ENCODE measurements around the gene AKAP8L. TPM values are rescaled to one million over a fixed set of nuclear protein-coding genes. Genes with fewer than 3 reads are reported as not detected.
"Not testable (repeated sequence)": the region's sequence is repeated elsewhere in the genome, so short reads cannot be mapped to it uniquely, and the experiment has no call there.

Gene AKAP8L
- total RNA-seq, 1 experiment from 2014 or later: 49.4 TPM

DNA sequence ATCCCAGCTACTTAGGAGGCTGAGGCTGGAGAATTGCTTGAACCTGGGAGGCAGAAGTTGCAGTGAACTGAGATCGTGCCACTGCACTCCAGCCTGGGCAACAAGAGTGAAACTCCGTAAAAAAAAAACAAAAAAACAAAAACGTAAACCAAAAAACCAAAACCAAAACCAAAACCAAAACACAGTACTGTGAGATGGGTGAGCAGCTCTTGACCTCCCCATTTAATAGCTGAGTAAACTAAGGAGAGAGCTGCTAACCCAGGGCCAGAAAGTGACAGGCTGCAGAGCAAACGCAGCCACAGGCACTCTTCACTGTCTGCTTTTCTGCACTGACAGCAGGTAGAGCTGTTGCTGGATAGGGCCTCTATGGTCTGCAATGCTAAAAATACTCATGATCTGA, 58.8 kb downstream of the AKAP8L start:
- DNase-seq (ENCODE audit: extremely low read depth, low read depth): not testable (repeated sequence)

DNA sequence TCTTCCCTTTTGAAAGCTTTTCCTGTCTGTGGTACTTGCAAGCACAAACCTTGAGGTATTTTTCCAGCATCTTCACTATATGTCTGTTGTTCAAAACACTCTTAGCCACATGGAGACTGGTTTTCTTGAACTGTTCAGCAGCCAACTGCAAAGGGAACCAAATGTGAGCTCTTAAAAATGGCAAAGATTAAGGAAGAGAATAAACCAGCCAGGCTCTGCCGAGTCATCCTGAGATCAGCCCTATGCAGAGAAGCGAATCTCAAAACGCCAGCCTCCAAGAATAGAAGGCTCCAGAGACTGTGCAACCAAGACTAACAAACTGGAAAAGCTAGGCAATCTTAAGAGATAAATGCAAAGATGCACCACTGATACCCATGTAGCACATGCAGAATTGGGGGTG, 59.9 kb downstream of the AKAP8L start:
- no peak for DNase-seq (ENCODE audit: extremely low read depth, low read depth)

DNA sequence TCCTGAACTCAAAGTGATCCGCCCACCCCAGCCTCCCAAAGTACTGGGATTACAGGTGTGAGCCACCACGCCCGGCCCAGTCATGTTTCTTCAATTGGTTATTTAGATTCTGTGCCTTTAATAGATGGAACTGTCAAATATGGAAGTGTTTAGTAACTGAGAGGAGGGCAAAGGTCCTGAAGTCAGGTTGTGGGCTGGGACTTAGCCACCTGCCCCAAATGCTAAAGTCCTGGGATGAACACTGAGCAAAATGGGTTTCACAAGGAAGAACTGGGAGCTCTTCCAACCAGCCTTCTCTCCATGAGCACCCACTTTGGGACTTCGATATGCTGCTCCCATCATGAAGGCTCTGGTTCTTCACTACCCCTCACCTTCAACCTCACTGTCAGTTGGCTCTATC, 60.9 kb downstream of the AKAP8L start:
- no peak for DNase-seq (ENCODE audit: extremely low read depth, low read depth)

DNA sequence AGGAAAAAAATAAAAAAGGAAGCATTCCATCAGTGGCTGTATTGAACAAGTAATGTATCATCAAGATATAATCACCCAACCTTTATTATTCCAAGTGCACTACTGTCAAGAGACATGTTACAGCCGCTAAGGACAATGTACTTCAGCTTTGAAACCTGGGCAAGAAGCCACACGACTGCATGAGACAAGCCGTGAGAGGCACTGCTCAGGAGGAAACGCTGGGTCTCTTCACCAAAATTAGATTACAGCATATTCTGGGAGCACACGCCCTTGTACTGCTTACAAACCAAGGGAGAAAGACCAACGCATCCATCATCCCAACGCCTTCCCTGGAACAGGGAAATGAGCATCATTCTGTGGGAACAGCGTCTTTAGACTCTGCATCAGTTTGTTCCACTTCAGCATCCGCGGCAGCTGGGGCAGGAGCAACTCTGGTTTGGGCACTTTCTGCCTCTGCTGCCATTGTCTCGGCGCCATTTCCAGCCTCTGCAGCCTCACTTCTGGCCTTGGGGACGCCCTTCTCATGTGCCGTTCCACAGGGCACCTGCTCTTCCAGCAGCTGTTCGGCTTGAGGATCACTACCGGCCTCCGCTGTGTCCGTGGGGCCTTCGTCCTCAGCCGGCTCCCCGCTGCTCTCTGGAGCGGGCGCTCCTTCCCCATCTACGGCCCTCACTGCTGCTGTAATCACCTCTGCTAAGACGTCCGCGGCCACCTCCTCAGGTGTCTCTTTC, 64.1 kb downstream of the AKAP8L start:
- no peak for DNase-seq (ENCODE audit: extremely low read depth, low read depth)

DNA sequence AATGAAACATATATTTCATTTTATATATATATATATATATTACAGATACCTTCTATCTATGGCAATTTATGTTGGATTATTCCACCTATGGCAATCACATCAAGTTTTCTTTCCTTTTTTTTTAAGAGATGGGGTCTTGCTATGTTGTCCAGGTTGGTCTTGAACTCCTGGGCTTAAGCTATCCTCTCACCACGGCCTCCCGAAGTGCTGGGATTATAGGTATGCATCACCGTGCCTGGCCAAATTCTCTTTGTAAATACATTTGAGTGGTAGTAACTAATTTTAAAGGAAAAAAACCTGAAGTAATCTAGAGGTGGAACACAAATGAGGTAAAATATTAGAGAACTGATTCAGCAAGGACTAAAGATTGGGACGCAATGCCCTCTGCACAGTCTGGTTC, 64.9 kb downstream of the AKAP8L start:
- no peak for DNase-seq (ENCODE audit: extremely low read depth, low read depth)

DNA sequence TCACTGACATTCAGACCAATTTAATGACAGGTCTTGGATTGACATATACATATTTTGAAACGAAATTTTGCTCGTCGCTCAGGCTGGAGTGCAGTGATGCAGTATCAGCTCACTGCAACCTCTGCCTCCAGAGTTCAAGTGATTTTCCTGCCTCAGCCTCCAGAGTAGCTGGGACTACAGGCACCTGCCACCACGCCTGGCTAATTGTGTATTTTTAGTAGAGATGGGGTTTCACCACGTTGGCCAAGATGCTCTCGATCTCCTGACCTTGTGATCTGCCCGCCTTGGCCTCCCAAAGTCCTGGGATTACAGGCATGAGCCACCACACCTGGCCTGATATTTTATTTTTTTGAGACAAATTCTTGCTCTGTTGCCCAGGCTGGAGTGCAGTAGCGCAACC, 66.3 kb downstream of the AKAP8L start:
- DNase-seq (ENCODE audit: extremely low read depth, low read depth): not testable (repeated sequence)

DNA sequence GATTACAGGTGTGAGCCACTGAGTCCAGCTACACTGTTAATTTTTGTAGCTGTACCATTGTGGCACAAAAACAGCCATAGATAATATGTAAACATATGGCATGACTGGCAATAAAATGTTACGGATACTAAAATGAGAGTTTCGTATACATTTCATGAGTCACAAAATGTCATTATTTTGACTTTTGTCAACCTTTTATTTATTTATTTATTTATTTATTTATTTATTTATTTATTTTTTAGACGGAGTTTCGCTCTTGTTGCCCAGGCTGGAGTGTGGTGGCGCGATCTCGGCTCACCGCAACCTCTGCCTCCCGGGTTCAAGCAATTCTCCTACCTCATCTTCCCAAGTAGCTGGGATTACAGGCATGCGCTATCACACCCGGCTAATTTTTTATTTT, 77.5 kb downstream of the AKAP8L start:
- DNase-seq (ENCODE audit: extremely low read depth, low read depth): not testable (repeated sequence)

DNA sequence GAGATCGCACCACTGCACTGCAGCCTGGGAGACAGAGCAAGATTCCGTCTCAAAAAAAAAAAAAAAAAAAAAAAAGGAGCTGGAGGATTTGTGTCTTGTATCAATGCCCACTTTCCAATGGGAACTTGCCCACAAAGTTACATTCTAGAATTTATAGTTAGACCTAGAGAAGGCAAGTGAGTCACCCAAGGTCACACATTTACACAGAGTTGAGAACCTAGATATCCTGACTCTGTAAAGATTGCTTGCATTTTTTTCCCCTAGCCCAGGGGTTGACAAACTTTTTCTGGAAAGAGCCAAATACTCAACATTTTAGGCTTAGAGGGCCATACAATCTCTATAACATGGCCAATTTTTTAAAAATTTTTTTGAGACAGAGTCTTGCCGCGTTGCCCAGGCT, 78.7 kb downstream of the AKAP8L start:
- DNase-seq (ENCODE audit: extremely low read depth, low read depth): no peak

GRCh38 chr19:15337202-15337601, 81.6 kb downstream of the AKAP8L start:
- no peak for DNase-seq (ENCODE audit: extremely low read depth, low read depth)

GRCh38 chr19:15335992-15336391, 82.8 kb downstream of the AKAP8L start:
- not testable (repeated sequence) for DNase-seq (ENCODE audit: extremely low read depth, low read depth)

GRCh38 chr19:15332311-15332996, 86.3 kb downstream of the AKAP8L start, which contains the start of gene BRD4:
BRD4 (minus strand) TSS chr19:15332539; CDS start chr19:15273099, 59,440 bp downstream.
- no peak for DNase-seq (ENCODE audit: extremely low read depth, low read depth)

GRCh38 chr19:15331419-15332310, 87.1 kb downstream of the AKAP8L start:
- DNase-seq (ENCODE audit: extremely low read depth, low read depth): peak; percentile 26

GRCh38 chr19:15330801-15331418, 87.9 kb downstream of the AKAP8L start:
- peak; percentile 25 for DNase-seq (ENCODE audit: extremely low read depth, low read depth)

Small RNA genes within 50 kb of the gene (small RNA-seq; reads per million reads assigned to genes)
- 0 reads per million in 2 experiments for gene AC005776.1
- gene MIR1470: 0 reads per million in 2 experiments

Other genes with a start within 250 kb of the AKAP8L start
- 47.3 and 50.5 TPM in 2 replicates for gene NOTCH3, start 218.0 kb downstream of the AKAP8L start, total RNA-seq (2014; rRNA removed; shearing (Covaris generic))
- 0.17 and 0.22 TPM in 2 replicates for gene EPHX3, start 186.5 kb downstream of the AKAP8L start, total RNA-seq (2014; rRNA removed; shearing (Covaris generic))
- gene BRD4, start 86.4 kb downstream of the AKAP8L start, total RNA-seq (2014; rRNA removed; shearing (Covaris generic)): 23.4 and 23.9 TPM in 2 replicates
- gene AKAP8, start 39.2 kb downstream of the AKAP8L start, total RNA-seq (2014; rRNA removed; shearing (Covaris generic)): 15.3 and 17.9 TPM in 2 replicates
- gene WIZ, start 31.0 kb upstream of the AKAP8L start, total RNA-seq (2014; rRNA removed; shearing (Covaris generic)): 9.3 and 10.0 TPM in 2 replicates
- not detected in 2 replicates for gene RASAL3, start 45.6 kb upstream of the AKAP8L start, total RNA-seq (2014; rRNA removed; shearing (Covaris generic))
- gene PGLYRP2, start 60.5 kb upstream of the AKAP8L start, total RNA-seq (2014; rRNA removed; shearing (Covaris generic)): not detected in 2 replicates
- not detected in 2 replicates for gene CYP4F22, start 89.5 kb upstream of the AKAP8L start, total RNA-seq (2014; rRNA removed; shearing (Covaris generic))
- gene CYP4F8, start 196.2 kb upstream of the AKAP8L start, total RNA-seq (2014; rRNA removed; shearing (Covaris generic)): not detected in 2 replicates
- gene CYP4F3, start 221.9 kb upstream of the AKAP8L start, total RNA-seq (2014; rRNA removed; shearing (Covaris generic)): 2.9 and 3.0 TPM in 2 replicates

Data from NCI-H460 (cell line).